Stromal cell of bone marrow (primary cell): ENCODE results near the gene FARP1.

ENCODE experiments used
- DNase-seq: peaks from one replicate; pipeline ENCODE4 v3.0.0-alpha.2; 2012; ENCODE audit warnings: low read depth

The FARP1 gene

DNA sequence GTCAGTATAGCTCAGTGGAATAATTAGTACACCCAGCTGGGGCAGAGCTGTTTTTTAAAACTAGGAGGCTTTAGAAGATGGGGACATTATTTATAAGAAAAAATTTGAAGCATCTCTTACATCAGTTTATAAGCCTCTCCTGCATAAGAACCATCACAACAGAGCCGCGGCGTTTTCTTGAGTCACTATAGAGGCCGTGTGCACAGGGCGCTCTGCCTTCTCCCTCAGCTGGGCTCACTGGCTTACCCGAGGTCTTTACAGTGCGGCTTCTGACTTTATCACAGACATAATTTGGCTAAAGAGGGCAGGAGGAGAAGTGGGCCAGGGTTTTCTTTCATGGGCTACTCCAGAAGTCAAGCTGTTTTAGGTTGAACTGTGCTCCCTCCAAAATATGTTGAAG is 169.7 kb downstream of the FARP1 start:
- no peak for DNase-seq

DNA sequence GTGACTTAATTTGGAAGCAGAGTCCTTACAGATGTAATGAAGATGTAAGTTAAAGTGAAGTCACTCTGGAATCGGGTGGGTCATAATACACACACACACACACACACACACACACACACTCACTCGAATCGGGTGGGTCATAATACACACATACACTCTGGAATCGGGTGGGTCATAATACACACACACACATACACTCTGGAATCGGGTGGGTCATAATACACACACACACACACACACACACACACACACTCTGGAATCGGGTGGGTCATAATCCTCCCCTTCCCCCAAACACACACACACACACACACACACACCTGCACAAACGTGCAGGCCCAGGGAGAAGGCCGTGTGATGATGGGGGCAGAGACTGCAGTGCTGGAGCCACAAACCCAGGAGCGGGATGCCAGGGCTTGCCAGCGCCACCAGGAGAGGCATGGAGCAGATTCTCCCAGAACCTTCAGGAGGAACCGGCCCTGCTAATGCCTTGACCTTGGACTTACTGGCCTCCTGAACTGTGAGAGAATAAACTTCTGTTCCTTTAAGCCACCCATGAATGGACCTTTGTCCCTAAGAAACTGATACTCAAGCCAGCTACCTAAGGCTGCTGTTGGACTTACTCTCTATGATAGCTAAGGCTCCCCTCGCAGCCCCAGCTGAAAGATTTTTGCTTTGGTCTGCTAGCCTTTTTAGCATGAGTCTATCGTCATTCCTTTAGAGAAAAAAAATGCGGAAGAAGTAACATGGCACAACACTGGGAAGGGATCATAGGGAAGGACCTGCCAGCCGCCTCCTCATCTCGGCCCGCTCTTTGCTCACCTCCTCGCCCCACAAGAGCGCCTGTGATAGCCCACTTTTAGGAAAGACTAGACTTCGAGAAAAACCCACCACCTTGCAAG is 170.4 kb downstream of the FARP1 start:
- no peak for DNase-seq

- no peak for DNase-seq
These were observed 171.0 kb downstream of the FARP1 start for GRCh38 chr13:98313922-98314292.

DNA sequence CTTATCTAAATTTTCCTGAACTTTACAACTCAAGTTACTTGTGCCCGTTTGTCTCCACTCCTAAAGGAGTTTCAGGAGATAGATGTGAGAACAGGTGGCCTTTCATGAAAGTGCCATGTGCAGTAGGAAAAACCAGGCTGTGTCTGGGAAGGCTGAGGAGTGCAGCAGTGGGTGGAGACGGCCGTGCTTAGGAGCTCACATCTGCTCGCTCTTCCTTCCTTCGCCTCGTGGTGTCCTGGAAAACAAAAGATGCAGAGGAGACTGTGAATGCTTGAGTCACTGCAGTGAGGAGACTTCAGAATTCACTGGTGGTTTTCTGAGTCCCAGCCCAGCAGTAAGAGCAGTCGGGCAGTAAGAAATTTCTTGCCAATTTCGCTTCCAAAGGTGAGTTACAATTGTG is 172.6 kb downstream of the FARP1 start:
- no peak for DNase-seq

- no peak for DNase-seq
These were observed 173.0 kb downstream of the FARP1 start for GRCh38 chr13:98315902-98316301.

GRCh38 chr13:98317573-98318171 is 174.8 kb downstream of the FARP1 start:
- no peak for DNase-seq

DNA sequence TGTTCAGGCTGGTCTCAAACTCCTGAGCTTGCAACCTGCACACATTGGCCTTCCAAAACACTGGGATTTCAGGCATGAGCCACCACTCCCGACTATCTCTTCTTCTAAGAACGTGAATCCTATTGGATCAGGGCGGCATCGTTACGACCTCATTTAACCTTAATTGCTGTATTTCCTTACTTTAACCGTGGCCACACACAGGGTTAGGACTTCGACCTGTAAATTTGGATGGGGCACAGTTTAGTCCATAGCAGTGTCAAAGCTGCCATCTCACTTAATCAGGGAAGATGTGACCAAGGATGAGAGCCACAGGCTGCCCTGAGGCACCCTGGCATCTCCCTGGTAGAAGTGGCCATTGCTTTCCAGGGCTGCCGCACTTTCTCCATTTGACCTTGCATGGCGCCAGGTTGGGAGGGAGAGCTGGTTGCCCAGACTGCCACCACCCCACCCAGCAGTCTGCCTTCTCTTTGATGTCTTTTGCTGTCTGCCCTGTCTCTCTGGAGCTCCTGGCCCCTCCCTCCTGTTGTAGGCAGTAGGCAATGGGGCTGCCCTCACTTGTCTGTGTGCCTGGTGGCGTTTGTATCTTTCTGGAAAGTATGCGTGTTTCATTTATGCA is 175.5 kb downstream of the FARP1 start:
- no peak for DNase-seq

DNA sequence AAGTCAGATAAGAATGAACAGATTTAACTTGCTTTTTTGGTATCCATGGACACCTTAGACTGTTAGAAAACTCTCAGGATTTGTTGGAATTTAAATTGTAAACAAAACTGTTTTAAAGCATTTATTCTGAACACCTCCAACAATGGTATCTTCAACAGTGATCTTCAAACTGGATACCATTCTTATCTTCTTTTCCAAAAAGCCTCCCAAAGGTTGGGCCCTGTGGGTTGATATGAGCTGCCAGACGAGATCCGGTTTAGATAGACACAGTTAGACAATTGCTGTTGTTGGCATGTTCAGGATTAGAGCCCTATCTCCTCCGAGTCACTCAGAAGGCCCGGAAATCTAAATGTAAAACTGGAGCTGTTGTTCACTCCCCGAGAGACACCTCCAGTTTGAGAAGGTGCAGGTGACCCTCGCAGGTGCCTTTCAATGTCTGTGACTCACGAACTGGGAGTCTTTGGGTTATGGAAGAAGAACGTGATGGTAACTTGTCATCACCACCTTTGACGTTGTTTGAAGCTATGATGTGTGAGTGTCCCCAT is 177.7 kb downstream of the FARP1 start:
- no peak for DNase-seq

DNA sequence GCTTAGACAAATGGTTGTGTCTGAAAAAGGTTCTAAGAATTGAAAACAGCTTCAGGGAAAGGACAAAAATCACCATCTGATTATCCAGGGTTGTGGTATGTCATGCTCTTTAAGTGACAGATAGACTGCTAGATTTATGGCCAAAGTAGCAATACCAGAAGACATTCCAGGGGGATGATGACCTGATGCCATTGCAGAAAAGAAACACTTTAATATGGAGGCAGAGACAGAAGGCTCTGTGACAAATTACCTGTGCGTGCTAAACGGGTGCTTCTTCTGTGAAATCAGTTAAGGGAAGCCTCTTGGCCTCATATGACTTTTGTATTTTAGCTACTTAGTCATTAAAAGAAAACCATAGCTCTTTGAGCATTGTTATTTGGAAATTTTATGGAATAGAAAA is 178.5 kb downstream of the FARP1 start:
- no peak for DNase-seq

GRCh38 chr13:98322091-98322718 is 179.3 kb downstream of the FARP1 start:
- no peak for DNase-seq

GRCh38 chr13:98324105-98324504 is 181.2 kb downstream of the FARP1 start:
- DNase-seq, result peak; percentile 75

- DNase-seq, result no peak
These were observed 182.8 kb downstream of the FARP1 start for GRCh38 chr13:98325724-98326123.

DNA sequence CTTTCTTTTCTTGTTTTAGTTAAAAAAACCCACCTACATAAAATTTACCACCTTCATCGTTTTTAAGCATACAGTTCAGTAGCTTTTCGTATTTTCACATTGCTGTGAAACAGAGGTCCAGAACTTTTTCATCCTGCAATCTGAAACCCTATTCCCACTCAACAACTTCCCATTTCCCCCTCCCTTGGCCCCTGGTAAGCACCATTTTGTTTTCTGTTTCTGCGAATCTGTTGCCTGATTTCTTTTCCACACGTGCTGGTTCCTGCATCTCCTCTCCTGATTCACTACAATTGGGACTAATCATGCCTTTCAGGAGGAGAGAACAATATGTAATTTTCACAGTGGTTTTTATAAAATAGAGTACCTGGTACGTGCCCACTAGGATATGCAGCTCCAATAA is 183.4 kb downstream of the FARP1 start:
- no peak for DNase-seq

- peak; percentile 13 for DNase-seq
These were observed 184.7 kb downstream of the FARP1 start for GRCh38 chr13:98327371-98328270.

DNA sequence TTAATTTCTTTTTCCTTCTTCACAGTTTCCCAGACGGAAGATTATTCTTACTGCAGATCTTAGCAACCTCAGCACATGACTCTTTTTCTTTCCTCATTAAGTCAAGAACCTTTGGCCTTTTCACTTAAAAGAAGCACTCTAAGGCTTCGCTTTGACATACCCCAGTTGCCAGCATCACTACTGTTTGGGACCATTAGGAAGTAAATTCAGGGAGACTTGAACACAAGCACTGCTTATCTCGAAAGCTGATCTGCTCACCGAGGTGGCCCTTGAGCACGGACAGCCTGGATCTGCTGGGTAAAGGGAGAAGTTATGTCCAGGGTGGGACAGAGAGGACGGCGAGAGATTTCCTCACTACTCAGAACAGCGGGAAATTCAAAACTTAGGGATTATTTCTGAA is 185.6 kb downstream of the FARP1 start:
- no peak for DNase-seq

DNA sequence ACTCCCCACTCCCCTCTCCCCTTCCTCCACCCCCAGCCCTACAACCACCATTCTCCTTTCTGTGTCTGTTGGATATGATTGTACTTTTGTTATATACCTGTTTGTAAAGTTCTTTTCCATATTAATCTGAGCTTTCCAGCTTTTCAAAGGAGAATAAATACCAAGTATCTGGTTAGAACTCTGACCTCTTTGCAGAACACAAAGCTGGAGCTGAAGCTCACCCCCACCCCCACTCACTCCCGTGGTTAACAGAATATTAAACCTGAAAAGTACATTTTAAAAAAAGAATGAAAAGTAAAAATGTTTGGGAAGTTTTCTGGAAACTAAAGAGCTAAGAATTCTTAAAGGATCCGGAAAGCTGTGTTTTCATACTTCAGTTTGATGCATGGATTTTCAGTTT is 189.3 kb downstream of the FARP1 start:
- no peak for DNase-seq

DNA sequence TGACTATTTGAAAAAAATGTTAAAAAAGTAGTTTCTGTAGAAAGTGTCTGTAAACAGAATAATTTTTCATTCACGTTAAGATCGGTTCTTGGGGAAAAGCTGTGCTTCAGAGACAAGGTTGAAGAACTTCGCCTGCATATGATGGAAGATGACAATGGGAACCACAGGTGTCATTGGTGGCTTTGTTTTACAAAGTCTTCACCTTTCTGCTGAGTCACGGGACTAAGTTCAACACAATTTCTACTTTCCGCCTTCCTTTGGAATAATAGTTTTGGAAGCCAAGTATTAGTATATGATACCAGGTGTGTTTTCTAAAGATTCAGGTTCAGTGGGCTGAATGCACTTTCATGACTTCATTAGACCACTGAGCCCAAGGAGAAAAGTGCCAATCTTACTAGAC is 189.8 kb downstream of the FARP1 start:
- DNase-seq, result no peak

DNA sequence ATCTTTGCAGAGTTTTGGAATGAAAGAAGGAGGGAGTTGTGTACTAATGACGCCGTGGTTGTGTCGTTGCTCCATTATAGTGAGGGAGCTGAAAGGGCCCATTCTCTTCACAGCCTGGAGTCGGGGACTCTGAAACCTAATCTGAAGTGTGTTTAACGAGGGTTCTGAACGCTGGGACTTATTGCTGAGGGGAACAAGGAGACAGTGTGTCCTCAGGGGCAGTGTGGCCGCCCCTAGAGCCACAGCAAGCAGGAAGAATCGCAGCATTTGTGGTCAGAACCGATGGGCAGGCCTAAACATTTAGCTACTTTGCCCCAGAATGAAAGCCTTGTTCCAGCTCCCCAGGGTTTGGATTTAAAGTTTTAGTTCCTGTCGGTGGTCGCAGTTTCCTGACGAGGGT is 190.6 kb downstream of the FARP1 start:
- DNase-seq, result no peak

DNA sequence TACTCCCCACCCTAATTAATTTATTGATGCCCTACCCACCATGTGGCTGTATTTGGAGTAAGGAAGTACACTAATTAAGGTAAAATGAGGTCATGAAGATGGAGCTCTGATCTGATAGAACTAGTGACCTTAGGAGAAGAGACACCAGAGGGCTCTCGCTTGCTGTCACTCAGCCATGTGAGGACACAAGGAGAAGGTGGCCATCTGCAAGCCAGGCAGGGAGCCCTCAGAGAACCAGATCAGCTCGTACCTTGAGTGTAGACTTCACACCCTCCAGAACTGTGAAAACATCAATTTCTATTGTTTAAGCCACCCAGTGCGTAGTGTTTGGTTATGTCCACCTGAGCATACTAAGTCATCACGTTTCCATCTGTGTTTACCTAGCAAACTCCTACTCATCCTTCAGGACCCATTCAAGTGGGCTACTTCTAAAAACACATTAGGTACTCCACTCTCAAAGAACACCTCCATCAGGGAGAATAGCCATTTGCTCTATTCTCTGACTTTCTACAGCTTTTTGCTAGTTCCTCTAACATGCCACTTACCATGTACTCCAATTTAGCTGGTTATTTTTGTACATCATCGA is 191.8 kb downstream of the FARP1 start:
- no peak for DNase-seq

DNA sequence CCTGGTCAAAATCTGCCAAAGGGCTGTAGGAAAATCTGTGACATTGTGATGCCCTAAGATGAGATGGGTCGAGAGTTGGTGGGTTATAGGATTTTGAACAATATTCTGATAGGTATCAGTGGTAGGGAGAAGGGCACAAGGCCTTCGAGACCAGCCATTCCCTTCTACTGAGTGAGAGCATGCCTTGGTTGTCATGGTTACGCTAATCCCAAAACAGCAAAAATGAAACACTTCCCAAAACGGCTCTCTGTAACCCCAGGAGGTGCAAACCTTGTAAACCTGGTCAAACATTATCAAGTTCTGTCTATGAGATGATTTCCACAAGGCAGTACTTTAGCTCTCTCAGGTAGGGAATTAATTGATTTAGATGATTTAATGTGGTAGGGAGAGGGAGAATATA is 192.8 kb downstream of the FARP1 start:
- DNase-seq, result no peak

GRCh38 chr13:98338310-98338709 is 195.4 kb downstream of the FARP1 start:
- no peak for DNase-seq
